HG03565 (cell line): Measurements from ENCODE around the gene DLG1.

Experiments
- ATAC-seq: cut with Tn5 transposase; IDR thresholded peaks from one replicate; pipeline ENCODE4 v1.9.1; 2021; ENCODE audit warnings: mild to moderate bottlenecking, moderate library complexity; ENCODE audit not compliant: unreplicated experiment

Gene DLG1

GRCh38 chr3:197122394-197122793 lies 176.0 kb downstream of the DLG1 start:
- no peak for ATAC-seq

GRCh38 chr3:197117114-197117513 lies 181.3 kb downstream of the DLG1 start:
- no peak for ATAC-seq

DNA sequence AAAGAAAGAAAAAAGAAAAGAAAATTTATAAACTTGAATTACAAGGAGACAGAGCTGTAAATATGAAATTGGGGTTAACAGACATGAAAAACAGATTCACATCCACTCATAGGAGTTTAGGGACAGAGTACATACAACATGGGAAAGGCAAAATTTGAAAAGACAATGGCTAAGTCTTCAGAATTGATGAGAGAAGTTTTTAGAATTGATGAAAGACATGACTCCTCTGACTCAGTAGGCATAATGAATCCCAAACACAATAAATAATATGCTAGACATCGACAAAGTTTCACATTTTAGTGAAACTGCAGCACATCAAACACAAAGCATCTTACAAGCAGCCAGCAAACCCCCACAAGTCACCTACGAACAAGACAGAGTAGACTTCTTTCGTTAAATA lies 184.4 kb downstream of the DLG1 start:
- ATAC-seq, result no peak

DNA sequence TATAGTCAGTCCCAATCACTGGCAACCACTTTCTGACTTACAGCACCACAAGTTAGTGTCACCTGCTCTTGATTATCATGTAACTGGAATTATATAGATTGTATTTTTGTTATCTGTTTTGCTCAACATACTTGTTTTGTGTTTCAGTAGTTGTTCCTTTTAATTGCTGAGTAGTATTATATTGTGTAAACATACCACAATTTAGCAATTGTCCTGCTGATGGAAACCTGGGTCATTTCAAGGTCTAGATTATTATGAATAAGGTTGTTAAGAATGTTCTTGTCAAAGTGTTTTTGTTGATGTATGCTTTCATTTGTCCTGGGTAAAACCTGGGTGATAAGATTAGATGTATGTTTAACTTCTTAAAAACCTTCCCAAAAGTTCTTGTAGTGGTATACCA lies 186.7 kb downstream of the DLG1 start:
- ATAC-seq, result no peak

DNA sequence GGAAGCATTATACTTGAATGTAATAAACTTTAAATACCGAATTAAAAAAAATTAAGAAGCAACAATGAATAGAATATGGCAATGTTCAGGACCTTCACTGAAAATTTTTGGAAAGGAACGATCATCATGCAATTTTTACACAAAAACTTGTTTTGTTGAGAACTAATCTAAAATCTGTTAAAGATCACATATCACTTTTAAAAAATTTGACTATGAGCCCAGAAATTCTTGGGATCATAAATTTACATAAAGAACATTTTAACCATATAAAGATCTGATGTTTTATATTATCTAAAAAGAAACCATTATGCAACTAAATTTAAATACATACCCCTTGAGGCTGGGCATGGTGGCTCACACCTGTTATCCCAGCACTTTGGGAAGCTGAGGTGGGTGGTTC lies 192.6 kb downstream of the DLG1 start:
- no peak for ATAC-seq

- no peak for ATAC-seq
Observed at GRCh38 chr3:197104738-197105137, 193.7 kb downstream of the DLG1 start.

DNA sequence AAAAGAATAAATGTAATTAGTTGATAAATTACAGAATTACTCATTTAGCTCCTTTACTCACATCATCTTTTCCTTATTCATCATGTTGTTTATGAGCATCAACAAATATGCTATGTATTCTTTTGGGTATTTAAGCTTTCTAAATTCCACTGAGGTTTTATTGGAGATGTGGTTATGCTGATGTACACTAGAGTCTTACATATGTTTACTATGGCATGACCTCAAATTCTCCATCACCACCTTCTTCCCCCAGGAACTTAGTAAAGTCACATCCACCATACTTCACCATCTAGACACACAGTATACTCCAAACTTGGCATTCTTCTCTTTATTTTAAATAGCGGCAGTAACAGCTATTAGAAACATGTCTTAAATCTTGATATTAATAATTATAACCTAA lies 194.6 kb downstream of the DLG1 start:
- ATAC-seq, result no peak

- no peak for ATAC-seq
Observed at GRCh38 chr3:197093871-197094270, 204.5 kb downstream of the DLG1 start.

DNA sequence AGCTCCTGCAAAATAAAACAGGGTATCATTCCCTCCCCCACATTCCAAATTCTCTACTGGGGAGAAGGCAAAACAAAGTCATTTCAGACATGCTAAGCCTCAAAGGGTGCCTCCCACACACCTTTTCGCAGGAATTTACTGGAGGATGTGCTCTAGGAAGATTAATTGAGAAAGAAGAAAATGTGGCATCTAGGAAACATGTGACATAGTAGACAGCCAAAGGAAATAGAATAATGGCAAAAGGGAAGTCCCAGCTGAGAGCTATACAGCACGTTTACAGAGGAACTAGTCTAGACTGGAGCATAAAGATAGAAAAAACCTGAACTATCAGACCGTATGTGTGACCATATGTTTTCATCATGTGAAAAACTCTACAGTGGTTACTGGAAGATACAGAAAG lies 210.0 kb downstream of the DLG1 start:
- ATAC-seq, result no peak

DNA sequence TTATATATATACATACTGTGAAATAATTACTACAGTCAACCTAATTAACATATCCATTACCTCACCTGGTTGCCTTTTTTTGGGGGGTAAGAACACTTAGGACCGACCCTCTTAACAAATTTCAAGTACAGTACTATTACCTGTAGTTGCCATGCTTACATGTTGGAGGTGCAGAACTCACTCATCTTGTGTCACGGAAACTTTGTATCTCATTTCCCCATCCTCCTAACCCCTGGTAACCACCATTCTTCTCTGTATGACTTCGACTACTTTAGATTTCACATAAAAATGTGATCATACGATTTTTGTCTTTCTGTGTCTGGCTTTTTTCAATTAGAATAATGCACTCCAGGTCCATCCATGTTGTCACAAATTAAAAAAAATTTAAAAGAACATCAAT lies 213.3 kb downstream of the DLG1 start:
- no peak for ATAC-seq

DNA sequence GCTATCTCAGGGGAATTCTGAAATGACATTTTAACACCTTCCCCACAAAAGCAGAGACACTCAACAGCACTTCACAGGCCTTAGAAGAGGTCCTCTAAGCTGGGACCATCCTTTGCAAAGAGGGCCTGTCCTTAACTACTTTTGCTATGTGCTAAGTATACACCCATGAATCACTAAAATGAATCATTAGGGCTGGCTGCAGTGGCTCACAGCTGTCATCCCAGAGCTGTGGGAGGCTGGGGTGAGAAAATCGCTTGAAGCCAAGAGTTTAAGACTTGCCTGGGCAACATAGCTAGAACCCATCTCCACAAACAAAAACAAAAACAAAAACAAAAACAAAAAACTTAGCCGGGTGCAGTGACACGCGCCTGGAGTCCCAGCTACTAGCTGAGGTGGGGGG lies 214.9 kb downstream of the DLG1 start:
- ATAC-seq, result no peak

- no peak for ATAC-seq
Observed at GRCh38 chr3:197082871-197083270, 215.5 kb downstream of the DLG1 start.

- ATAC-seq, result no peak
Observed at GRCh38 chr3:197080344-197080743, 218.1 kb downstream of the DLG1 start.

DNA sequence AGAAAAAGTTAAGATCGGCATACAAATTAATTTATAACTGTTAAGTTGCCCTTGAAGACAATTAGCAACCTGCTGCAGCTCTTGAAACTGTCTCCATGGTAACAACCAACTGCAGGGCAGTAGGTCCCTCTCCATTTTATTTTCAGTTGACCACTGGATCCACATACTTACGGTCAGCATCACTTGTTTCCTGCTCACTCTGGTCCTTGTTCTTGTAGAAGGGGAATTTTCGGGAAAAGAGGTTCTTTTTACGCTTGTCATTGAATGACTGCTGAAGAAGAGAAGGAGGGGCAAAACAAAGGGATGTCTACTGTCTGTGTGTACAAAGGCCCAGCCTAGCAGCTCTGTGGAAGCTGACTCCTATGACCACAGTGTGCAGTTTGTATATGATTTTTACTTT lies 222.0 kb downstream of the DLG1 start:
- no peak for ATAC-seq

GRCh38 chr3:197068077-197068476 lies 230.3 kb downstream of the DLG1 start:
- no peak for ATAC-seq

DNA sequence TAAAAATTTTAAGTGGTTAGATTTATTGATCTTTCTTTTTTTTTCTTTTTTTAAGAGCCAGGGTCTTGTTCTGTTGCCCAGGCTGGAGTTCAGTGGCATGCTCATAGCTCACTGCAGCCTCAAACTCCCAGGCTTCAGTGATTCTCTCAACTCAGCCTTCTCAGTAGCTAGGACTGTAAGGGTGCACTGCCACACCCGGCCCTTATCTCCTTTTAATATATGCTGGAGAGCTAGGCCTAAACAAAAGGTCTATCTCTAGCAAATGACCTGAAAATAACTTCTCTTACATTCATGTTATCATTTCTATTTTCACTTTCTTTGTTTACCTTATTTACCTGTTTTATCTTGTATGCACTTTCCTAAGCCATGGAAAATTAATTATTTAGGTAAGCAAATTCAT lies 233.6 kb downstream of the DLG1 start:
- ATAC-seq, result no peak

- ATAC-seq, result no peak
Observed at GRCh38 chr3:197062446-197062845, 236.0 kb downstream of the DLG1 start.

- ATAC-seq, result peak; percentile 5
Observed at GRCh38 chr3:197051637-197052036, 246.8 kb downstream of the DLG1 start.

- peak; percentile 36 for ATAC-seq
Observed at GRCh38 chr3:197050511-197050910, 247.9 kb downstream of the DLG1 start.

DNA sequence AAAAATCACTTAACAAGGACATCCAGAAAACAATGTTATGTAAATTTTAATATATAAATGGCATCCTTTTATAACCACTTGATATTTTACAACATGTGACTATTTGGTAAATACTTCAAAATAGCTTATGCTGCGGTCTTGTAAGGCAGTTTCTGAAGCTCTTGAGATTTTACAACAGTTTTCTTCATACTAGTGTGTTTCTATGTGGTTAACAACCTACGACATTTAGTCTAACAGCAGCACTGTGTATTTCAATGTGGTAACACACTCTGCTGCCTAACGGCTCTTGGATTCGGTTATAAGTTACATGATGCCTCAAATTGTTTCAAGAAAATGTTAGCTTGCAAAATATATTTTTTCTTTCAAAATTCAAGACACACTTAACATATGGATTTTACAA lies 255.9 kb downstream of the DLG1 start:
- ATAC-seq, result no peak

DNA sequence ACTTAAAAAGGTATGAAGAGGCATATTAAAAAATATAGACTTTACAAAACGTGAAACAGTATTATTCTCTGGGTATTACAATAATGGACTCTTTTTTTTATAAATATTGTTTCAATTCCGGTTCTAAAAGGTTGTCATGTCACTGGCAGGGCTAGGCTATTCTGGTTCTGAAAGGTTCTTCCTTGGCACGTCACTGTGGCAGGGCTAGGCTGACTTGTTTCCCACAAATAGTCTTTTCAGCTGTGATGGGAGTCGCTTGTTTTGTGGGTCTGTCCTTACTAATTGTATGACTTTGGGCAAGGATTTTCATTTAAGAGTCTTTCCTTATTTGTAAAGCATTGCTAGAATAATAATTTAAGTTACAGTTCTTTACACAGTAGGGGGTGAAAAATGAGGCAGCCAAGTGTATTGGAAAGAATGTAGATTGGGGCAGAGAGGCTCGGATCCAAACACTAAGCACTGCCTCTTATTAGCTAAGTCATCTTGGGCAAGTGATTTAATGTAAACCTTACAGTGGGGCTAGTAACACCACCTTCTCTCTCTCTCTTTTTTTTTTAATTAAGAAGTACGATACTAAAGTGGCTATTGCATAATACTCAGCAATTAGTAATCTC lies 256.4 kb downstream of the DLG1 start:
- no peak for ATAC-seq

DNA sequence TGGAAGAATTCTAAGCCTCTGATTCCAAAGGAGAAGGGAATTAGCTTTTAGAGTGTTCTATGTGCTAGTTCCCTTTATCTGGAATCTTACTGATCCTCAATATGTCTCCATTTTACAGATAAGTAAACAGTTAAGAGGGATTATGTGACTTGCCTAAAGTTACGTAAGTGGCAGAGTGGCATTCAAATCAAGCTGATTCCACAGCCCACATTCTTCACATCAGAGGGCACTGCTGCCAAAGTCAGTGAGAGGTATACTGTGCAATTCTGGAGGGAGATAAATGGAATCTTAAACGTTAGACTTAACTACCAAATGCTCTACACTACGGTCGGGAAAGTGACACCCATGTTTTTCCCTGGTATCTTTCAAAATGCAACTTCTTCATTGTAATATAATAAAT lies 257.8 kb downstream of the DLG1 start:
- no peak for ATAC-seq

GRCh38 chr3:197038679-197039462 lies 259.5 kb downstream of the DLG1 start:
- no peak for ATAC-seq
